Neural cell (in vitro differentiated cells): ENCODE measurements around the gene NT5DC3. TPM values are rescaled to one million over a fixed set of nuclear protein-coding genes. Genes with fewer than 3 reads are reported as not detected.

Source experiments
- H2AFZ ChIP-seq: fragments of 200-600, 300-800 bp; sonication (generic), shearing (Covaris generic); 2 replicates; pipeline ENCODE4 v1.6.0; 2014; ENCODE audit warnings: low read depth, mild to moderate bottlenecking, antibody characterized with exemption, low read length, moderate library complexity
- H3F3A ChIP-seq: fragments of 200-600 bp; shearing (Covaris generic); 2 replicates; pipeline ENCODE4 v1.6.1; 2016; ENCODE audit warnings: mild to moderate bottlenecking, moderate library complexity, mixed read lengths, antibody characterized with exemption, low read length; ENCODE audit not compliant: insufficient read depth, poor library complexity, severe bottlenecking
- H3K27ac ChIP-seq: fragments of 200-600, 300-800 bp; sonication (generic), shearing (Covaris generic); 2 replicates; pipeline ENCODE4 v1.5.1; 2014; ENCODE audit warnings: mild to moderate bottlenecking, low read length, moderate library complexity
- H3K27me3 ChIP-seq: fragments of 300-800, 200-600 bp; sonication (generic), shearing (Covaris generic); 2 replicates; pipeline ENCODE4 v1.6.0; 2014; ENCODE audit warnings: mild to moderate bottlenecking, low read depth, low read length, moderate library complexity; ENCODE audit not compliant: insufficient read depth
- H3K36me3 ChIP-seq: fragments of 300-800, 200-600 bp; sonication (generic), shearing (Covaris generic); 2 replicates; pipeline ENCODE4 v1.5.1; 2014; ENCODE audit warnings: mild to moderate bottlenecking, antibody characterized with exemption, low read length, moderate library complexity; ENCODE audit not compliant: insufficient read depth
- H3K4me2 ChIP-seq: fragments of 300-800, 200-600 bp; sonication (generic), shearing (Covaris generic); 2 replicates; pipeline ENCODE4 v1.6.0; 2014; ENCODE audit warnings: mild to moderate bottlenecking, low read length
- H3K4me3 ChIP-seq: fragments of 300-800, 200-600 bp; sonication (generic), shearing (Covaris generic); 2 replicates; pipeline ENCODE4 v1.5.1; 2014; ENCODE audit warnings: mild to moderate bottlenecking, low read length, moderate library complexity
- H3K79me2 ChIP-seq: fragments of 200-600 bp; shearing (Covaris generic); replicated peaks from 2 replicates; pipeline ENCODE4 v1.6.0; 2014; ENCODE audit warnings: mild to moderate bottlenecking, low read length, moderate library complexity; ENCODE audit not compliant: insufficient read depth
- H3K9ac ChIP-seq: fragments of 300-800, 200-600 bp; sonication (generic), shearing (Covaris generic); 2 replicates; pipeline ENCODE4 v1.6.1; 2016; ENCODE audit warnings: mild to moderate bottlenecking, low read length, mixed read lengths
- H3K9me2 ChIP-seq: fragments of 200-600 bp; shearing (Covaris generic); 2 replicates; pipeline ENCODE4 v1.6.1; 2016; ENCODE audit warnings: mild to moderate bottlenecking, low read length, mixed read lengths; ENCODE audit not compliant: insufficient read depth
- H3K9me3 ChIP-seq: fragments of 200-600, 300-800 bp; sonication (generic), shearing (Covaris generic); 2 replicates; pipeline ENCODE4 v1.6.1; 2016; ENCODE audit warnings: mild to moderate bottlenecking, mixed run types, low read length, moderate library complexity, mixed read lengths
- H4K20me1 ChIP-seq: fragments of 200-600 bp; shearing (Covaris generic); 2 replicates; pipeline ENCODE4 v1.6.1; 2016; ENCODE audit warnings: mild to moderate bottlenecking, mixed run types; ENCODE audit not compliant: insufficient read depth
- CTCF ChIP-seq: fragments of 450-650 bp; IDR thresholded peaks from 2 replicates; pipeline ENCODE4 v1.5.1; 2014; ENCODE audit warnings: antibody characterized with exemption, mild to moderate bottlenecking, moderate library complexity; ENCODE audit not compliant: poor library complexity, severe bottlenecking
- EP300 ChIP-seq: fragments of 450-650 bp; conservative IDR thresholded peaks from 2 replicates; pipeline ENCODE4 v1.6.1; 2014; ENCODE audit warnings: antibody characterized with exemption, mild to moderate bottlenecking, moderate library complexity; ENCODE audit not compliant: poor library complexity, severe bottlenecking
- EZH2 ChIP-seq: fragments of 200-600, 300-800 bp; shearing (Covaris generic), sonication (generic); IDR thresholded peaks from 2 replicates; pipeline ENCODE4 v1.6.1; 2014; ENCODE audit warnings: antibody characterized with exemption, low read length, borderline replicate concordance, mild to moderate bottlenecking; ENCODE audit not compliant: insufficient read depth, poor library complexity, severe bottlenecking
- MXI1 ChIP-seq: fragments of 450-650 bp; conservative IDR thresholded peaks from 2 replicates; pipeline ENCODE4 v1.6.1; 2014; ENCODE audit warnings: antibody characterized with exemption, mild to moderate bottlenecking; ENCODE audit not compliant: poor library complexity, severe bottlenecking
- POLR2AphosphoS5 ChIP-seq: IDR thresholded peaks from 2 replicates; pipeline ENCODE4 v1.6.1; 2012
- RAD21 ChIP-seq: fragments of 450-650 bp; conservative IDR thresholded peaks from 2 replicates; pipeline ENCODE4 v1.6.1; 2014; ENCODE audit warnings: antibody characterized with exemption, mild to moderate bottlenecking, moderate library complexity
- REST ChIP-seq: IDR thresholded peaks from 2 replicates; pipeline ENCODE4 v1.6.1; 2012; ENCODE audit warnings: borderline replicate concordance
- SMC3 ChIP-seq: fragments of 450-650 bp; conservative IDR thresholded peaks from 2 replicates; pipeline ENCODE4 v1.6.1; 2014; ENCODE audit warnings: antibody characterized with exemption, mild to moderate bottlenecking, moderate library complexity; ENCODE audit not compliant: poor library complexity
- TAF1 ChIP-seq: IDR thresholded peaks from 2 replicates; pipeline ENCODE4 v1.6.1; 2012; ENCODE audit warnings: low read depth
- polyA plus RNA-seq: library from polyadenylated mRNA; depleted of rRNA; stranded (reverse); fragments of >200 nt; gene quantifications from 2 replicates; pipeline ENCODE4 v1.2.3, GENCODE V29; 2014

NT5DC3 gene
- polyA plus RNA-seq, 1 donor from 2014 or later: 4.0 TPM

- Histone ChIP-seq H2AFZ (no peak overlapping the region), H4K20me1 (no peaks in the 10 kb centered on the region), H3K27ac (no peak overlapping the region), H3K4me3 (peak overlapping the region; percentile 2), H3K79me2 (no peaks in the 10 kb centered on the region), H3K27me3 (peaks cover 14% of the 10 kb centered on the region), H3K4me2 (no peak overlapping the region), H3K9me3 (no peaks in the 10 kb centered on the region), H3K9ac (no peak overlapping the region), H3K9me2 (no peaks in the 10 kb centered on the region), H3F3A (no peaks in the 10 kb centered on the region), H3K36me3 (no peaks in the 10 kb centered on the region)
- no peak for TF ChIP-seq RAD21
- no peak for TF ChIP-seq CTCF
- TF ChIP-seq SMC3: no peak
- no peak for TF ChIP-seq MXI1
- no peak for TF ChIP-seq EZH2
- no peak for TF ChIP-seq EP300
- TF ChIP-seq TAF1: no peak
- TF ChIP-seq REST: no peak
- TF ChIP-seq POLR2AphosphoS5: no peak
Measured at GRCh38 chr12:103839103-103839502, 1.9 kb downstream of the NT5DC3 start.

- peaks cover 14% of the 10 kb centered on the region for H3K27me3 ChIP-seq
- H4K20me1 ChIP-seq: no peaks in the 10 kb centered on the region
- H3K9me2 ChIP-seq: no peaks in the 10 kb centered on the region
- TF ChIP-seq SMC3 (no peak), EP300 (no peak), TAF1 (no peak), CTCF (no peak), POLR2AphosphoS5 (no peak), RAD21 (no peak), EZH2 (no peak), REST (no peak), MXI1 (no peak)
- H3K9ac ChIP-seq: no peak overlapping the region
- no peak overlapping the region for H3K4me2 ChIP-seq
- no peaks in the 10 kb centered on the region for H3K36me3 ChIP-seq
- H2AFZ ChIP-seq: no peak overlapping the region
- H3K79me2 ChIP-seq: no peaks in the 10 kb centered on the region
- no peak overlapping the region for H3K4me3 ChIP-seq
- no peaks in the 10 kb centered on the region for H3F3A ChIP-seq
- H3K27ac ChIP-seq: no peak overlapping the region
- no peaks in the 10 kb centered on the region for H3K9me3 ChIP-seq
Measured at GRCh38 chr12:103838254-103838914, 2.6 kb downstream of the NT5DC3 start.
